Renal cortical epithelial cell (primary cell): Measurements from ENCODE around the gene OR10S1. TPM values are rescaled to one million over a fixed set of nuclear protein-coding genes. Genes with fewer than 3 reads are reported as not detected.
"Not testable (repeated sequence)": the region's sequence is repeated elsewhere in the genome, so short reads cannot be mapped to it uniquely, and the experiment has no call there.

Experiments
- DNase-seq: peaks from one replicate; pipeline ENCODE4 v3.0.0-alpha.2; 2011; ENCODE audit warnings: low read depth
- total RNA-seq: library from RNA; depleted of rRNA; stranded (reverse); fragments of >200 nt; gene quantifications from 2 replicates; pipeline ENCODE4 v1.2.3, GENCODE V29; 2014

OR10S1 gene, protein sequence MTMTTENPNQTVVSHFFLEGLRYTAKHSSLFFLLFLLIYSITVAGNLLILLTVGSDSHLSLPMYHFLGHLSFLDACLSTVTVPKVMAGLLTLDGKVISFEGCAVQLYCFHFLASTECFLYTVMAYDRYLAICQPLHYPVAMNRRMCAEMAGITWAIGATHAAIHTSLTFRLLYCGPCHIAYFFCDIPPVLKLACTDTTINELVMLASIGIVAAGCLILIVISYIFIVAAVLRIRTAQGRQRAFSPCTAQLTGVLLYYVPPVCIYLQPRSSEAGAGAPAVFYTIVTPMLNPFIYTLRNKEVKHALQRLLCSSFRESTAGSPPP
- total RNA-seq = not detected in 2 replicates

DNA sequence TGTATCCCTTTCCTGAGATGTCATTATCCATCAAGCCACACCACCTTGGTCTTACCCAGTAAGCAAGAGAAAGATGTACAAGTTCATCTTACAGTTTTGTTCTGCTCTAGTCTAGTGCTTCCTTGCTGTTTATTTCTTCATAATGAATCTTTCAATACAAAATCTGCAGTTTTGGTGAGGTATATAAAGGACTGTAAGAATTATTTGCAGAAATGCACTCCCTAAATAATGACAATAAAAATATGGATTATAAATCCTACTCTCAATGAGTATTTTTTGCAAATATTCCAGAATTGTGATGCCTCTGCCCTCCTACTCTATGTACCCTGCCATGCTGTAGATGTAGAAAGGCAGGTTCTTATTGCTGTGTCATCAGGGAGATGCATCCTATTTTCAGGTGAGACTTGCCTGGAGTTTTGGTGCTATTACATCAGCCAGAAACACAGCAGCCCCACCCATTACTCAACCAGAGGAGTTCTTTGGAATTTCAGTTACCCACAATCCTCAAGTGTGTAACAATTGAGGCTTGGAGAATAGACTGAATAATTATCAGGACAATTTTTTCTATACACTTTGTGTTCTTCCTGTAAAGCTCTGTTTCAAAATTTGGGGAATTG, at the start of gene OR10S1:
OR10S1 (minus strand) TSS at position 51 of the 617 bp plus-strand sequence. CDS start 117 bp downstream, outside the sequence.
- DNase-seq = peak; percentile 25

DNA sequence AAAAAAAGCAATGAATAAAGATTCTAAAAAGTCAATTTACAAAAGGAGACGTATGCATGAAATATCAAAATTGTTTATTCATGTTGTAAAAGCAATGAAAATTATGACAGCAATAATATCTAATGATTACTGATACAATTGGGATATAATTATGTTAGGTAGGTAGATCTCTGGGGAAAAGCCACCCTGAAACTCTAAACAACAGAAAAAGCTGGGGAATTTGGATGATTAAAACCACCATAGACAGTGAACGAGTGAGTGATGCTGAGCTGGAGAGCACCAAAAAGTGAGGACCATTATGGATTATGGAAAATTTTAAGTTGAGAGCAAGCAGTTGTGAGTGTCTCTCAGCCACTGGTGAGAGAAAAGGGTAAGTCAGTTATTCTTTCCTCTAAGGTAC, 48.9 kb upstream of the OR10S1 start, which contains the start of gene OR10G8:
OR10G8 (plus strand) TSS at position 301 of the 400 bp plus-strand sequence. CDS start 2,825 bp downstream, outside the sequence.
- DNase-seq = no peak

DNA sequence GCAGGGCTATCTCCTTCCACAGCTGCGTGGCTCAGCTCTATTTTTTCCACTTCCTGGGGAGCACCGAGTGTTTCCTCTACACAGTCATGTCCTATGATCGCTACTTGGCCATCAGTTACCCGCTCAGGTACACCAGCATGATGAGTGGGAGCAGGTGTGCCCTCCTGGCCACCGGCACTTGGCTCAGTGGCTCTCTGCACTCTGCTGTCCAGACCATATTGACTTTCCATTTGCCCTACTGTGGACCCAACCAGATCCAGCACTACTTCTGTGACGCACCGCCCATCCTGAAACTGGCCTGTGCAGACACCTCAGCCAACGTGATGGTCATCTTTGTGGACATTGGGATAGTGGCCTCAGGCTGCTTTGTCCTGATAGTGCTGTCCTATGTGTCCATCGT, 38.3 kb upstream of the OR10S1 start:
- not testable (repeated sequence) for DNase-seq

DNA sequence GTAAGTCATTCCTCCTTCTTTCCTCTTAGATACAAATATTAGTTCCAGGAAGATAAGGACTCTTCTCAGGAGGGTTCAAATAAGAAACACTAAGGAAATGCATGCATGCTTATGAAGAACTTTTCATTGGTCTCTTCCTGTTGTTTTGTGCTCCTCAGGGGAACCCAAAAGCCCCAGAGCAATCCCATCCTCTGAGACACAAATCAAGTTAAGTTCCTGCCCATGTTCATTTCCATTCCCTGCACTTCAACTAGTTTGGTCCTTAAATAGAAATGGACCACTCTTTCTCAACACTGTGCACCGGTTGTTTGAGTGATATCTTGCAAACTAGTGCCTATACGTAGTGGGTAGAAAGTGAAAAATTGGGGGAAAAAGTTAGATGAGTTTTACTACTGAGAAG, 35.1 kb upstream of the OR10S1 start, which contains the start of gene OR10G4:
OR10G4 (plus strand) TSS at position 301 of the 400 bp plus-strand sequence. CDS start 2,578 bp downstream, outside the sequence.
- no peak for DNase-seq

DNA sequence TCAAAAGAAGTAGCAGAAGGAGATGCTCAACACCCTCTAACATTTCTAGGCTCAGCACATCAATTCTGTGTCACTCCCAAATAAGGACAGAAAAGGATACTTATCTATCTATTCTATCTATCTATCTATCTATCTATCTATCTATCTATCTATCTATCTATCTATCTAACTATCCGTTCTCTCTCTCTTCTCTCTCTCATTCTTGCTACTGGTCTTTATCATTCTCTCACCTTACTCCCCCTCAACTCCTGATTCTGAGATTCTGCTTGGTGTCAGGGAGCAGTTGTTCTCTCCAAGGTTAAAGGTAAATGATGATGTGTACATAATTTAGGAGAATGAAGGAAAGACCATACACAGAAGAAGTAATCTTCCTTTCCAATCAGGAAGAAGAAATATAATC, 17.5 kb upstream of the OR10S1 start, which contains the start of gene OR10G6:
OR10G6 (minus strand) TSS at position 43 of the 400 bp plus-strand sequence; CDS start at position 43, 0 bp downstream.
- DNase-seq = no peak

DNA sequence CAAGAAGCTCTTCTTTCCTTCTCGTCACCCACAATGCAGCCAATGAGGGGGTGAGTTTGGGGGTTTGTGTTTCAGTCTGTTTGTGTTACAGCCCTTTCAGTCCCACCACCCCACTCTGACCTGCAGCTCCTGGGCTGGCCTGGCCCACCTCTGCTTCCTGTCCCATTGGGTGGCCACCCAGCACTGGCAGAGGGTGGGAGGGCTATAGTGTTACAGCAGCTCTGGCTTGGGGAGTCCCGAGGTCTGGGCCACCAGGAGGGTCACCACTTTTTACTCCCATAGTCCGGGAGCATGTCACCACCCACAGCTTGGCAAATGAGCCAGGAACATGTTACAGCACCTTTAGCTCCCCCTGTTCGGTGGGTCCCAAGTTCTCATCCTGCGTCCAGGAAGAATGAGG, 1.7 kb upstream of the OR10S1 start:
- no peak for DNase-seq

DNA sequence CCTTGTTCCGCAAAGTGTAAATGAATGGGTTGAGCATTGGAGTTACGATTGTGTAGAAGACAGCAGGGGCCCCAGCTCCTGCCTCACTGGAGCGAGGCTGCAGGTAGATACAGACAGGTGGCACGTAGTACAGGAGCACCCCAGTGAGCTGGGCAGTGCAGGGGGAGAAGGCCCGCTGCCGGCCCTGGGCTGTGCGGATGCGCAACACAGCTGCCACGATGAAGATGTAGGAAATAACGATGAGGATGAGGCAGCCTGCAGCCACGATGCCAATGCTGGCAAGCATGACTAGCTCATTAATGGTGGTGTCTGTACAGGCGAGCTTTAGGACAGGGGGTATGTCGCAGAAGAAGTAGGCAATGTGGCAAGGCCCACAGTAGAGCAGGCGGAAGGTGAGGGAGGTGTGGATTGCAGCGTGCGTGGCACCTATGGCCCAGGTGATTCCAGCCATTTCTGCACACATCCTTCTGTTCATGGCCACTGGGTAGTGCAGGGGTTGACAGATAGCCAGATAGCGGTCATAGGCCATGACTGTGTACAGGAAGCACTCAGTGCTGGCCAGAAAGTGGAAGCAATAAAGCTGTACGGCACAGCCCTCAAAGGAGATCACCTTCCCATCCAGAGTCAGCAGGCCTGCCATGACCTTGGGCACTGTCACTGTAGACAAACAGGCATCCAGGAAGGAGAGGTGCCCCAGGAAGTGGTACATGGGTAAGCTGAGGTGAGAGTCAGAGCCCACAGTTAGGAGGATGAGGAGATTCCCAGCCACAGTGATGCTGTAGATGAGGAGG, 616 bp downstream of the OR10S1 start:
- no peak for DNase-seq

DNA sequence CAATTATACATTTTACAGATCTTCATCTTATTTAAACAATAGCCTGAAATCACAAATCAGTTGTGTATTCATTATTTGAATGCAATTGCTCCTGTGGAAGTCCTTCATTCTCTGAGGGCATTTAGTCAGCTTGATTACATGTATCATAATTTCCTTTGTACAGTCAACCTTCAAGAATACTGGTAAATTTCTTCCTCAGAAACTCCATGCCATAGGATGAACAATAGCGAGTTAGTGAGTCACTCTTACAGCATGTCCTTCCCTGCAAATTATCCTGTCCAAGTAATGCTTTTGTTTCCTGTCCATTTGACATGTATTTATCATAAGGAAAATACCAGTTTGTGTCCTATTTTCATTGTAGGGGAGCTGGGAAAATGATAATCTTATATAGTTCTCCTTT, 3.8 kb downstream of the OR10S1 start:
- peak; percentile 84 for DNase-seq

DNA sequence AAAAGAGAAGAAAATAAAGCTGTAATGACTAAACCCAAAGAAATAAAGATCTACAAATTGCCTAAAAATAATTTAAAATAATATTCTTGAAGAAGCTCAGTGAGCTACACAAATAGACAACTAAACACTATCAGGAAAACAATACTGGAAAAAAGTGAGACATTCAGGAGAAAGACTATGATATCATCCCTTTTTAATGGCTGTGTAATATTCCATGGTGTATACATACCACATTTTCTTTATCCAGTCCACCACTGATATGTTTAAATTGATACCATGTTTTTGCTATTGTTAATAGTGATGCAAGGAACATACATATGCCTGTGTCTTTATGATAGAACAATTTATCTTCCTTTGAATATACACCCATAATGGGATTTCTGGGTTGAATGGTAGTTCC, 20.8 kb downstream of the OR10S1 start:
- DNase-seq = no peak

DNA sequence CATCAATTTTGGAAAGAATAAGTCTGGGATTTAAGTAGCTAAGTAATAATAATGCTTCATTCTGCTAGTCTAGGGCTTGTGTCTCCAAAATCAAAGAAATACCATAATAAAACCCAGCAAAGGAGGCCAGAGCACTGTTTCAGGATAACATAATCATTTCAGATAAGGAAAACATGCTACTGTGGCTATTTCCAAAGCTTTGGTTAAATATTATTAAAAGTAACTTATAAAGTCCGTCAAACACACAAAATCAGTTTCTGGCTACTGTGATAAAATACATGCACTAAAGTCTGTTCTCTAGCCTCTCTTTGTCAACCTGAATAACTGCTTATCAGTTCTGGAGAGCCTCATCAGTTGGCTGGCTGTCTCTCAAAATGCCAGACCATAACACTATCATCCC, 32.4 kb downstream of the OR10S1 start:
- no peak for DNase-seq

DNA sequence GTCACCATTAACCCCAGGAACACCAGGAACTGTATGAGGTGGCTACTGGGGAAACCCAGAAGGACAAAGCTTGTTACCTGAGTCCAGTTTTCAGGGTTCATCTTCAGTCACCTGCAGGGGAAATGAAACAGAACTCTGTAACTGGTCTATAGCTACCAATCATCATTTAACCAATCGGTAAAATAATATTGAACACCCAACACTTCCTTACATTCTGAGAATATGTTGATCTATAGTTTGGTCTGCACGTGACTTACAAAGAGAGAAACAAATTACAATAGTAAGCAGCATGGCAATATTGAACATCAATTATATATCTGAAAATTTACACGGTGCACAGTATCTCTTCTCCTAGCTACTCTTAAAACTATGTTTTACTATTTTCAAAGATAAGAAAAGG, 33.8 kb downstream of the OR10S1 start, which contains the start of gene OR6T1:
OR6T1 (minus strand) TSS at position 101 of the 400 bp plus-strand sequence; CDS start at position 101, 0 bp downstream.
- DNase-seq = no peak

DNA sequence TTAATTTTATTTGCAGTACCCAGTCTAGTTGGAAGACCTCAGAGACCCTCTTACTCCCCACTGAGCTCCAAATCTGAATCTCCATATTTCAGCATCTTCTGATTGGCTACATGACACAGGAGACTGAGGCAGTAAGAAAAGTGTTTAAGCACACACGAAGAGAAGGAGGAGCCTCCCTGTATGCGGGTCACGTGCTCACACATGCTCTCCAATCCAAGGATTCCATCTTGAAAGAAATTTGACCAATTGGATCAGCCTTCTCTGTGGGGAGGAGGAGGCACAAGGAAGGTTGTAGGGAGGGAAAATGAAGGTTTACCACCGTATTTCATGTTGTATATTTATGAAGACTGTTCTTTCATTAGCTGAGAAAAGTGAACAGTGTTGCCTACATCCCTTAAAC, 35.2 kb downstream of the OR10S1 start:
- DNase-seq = no peak

DNA sequence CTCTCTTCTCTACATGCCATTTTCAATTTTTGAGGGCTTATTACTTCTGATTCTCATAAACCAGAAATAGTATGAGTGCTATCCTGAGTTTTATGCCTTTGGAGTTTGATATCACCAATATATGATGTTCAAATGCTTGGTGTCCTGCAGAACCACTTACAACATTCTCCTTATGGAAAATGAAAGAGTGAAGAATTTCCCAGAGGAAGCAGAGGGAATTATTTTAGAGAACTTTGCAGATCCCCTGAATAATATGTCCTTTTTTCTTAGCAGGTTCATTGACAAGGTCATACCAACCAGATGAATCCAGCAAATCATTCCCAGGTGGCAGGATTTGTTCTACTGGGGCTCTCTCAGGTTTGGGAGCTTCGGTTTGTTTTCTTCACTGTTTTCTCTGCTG, 38.3 kb downstream of the OR10S1 start, which contains the start of gene OR4D5:
OR4D5 (plus strand) TSS at position 301 of the 400 bp plus-strand sequence; CDS start at position 301, 0 bp downstream.
- no peak for DNase-seq

Other genes starting within 250 kb of the OR10S1 start
- gene ZNF202, start 236.1 kb downstream of the OR10S1 start, total RNA-seq = 3.1 and 7.8 TPM in 2 replicates
- not detected in 2 replicates for gene OR6X1, start 223.3 kb downstream of the OR10S1 start, total RNA-seq
- not detected in 2 replicates for gene OR6M1, start 171.4 kb downstream of the OR10S1 start, total RNA-seq
- gene TMEM225, start 92.1 kb downstream of the OR10S1 start, total RNA-seq = not detected in 2 replicates
- gene OR8D4, start 75.6 kb downstream of the OR10S1 start, total RNA-seq = not detected in 2 replicates
- gene OR4D5, start 38.2 kb downstream of the OR10S1 start, total RNA-seq = not detected in 2 replicates
- not detected in 2 replicates for gene OR6T1, start 33.9 kb downstream of the OR10S1 start, total RNA-seq
- not detected in 2 replicates for gene OR10G6, start 17.4 kb upstream of the OR10S1 start, total RNA-seq
- not detected in 2 replicates for gene OR10G4, start 35.2 kb upstream of the OR10S1 start, total RNA-seq
- gene OR10G9, start 45.2 kb upstream of the OR10S1 start, total RNA-seq = not detected in 2 replicates
- not detected in 2 replicates for gene OR10G8, start 49.0 kb upstream of the OR10S1 start, total RNA-seq
- not detected in 2 replicates for gene OR10G7, start 63.5 kb upstream of the OR10S1 start, total RNA-seq
- gene VWA5A, start 137.7 kb upstream of the OR10S1 start, total RNA-seq = 32.1 and 45.7 TPM in 2 replicates
- gene OR10D3, start 205.6 kb upstream of the OR10S1 start, total RNA-seq = not detected in 2 replicates